GM19463 (cell line): Measurements from ENCODE around the gene SLC25A12.

Source experiments
- ATAC-seq: cut with Tn5 transposase; IDR thresholded peaks from one replicate; pipeline ENCODE4 v1.9.1; 2021; ENCODE audit warnings: mild to moderate bottlenecking, moderate library complexity; ENCODE audit not compliant: unreplicated experiment

The SLC25A12 gene

DNA sequence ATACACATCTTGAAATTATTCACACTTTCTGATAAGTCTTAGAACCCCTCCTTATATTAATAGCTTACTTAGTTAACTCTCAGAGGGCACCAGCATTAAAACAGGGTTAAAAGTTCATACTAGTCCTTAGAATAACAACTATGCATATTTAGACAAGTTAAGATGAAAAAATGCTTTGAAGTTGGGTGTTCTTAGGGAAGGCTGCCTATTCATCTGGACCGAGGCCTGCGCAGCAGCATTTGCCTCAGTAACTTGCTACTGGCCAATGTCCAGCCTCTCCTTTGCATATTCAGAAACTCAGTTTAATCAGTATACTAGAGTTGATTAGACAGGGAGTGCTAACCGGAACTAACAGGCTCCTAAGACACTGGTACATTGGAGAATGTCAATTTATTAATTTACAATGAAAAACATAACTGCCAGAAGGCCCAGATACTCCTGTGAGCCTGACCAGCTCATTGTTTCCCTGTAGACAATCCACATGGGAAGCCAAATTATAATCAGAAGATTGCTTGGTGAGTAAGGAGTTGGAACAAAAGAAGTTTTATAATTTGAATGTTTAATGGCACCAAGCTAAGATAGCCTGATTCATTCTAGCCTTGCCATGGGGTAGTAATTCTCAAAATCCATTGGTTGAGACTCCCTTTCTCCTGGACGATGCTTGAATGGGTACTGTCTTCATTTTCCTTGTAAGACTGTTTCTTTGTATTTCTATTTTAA, 157.9 kb downstream of the SLC25A12 start:
- ATAC-seq, result no peak
